Brain microvascular endothelial cell (primary cell): Measurements from ENCODE around the gene DNAJB1.
"Not testable (repeated sequence)": the region's sequence is repeated elsewhere in the genome, so short reads cannot be mapped to it uniquely, and the experiment has no call there.

Experiments used
- DNase-seq: peaks from one replicate; pipeline ENCODE4 v3.0.0-alpha.2; 2020
- H3K27ac ChIP-seq: fragments of 250-450 bp; sonication (Bioruptor Pico); 2 replicates; pipeline ENCODE4 v1.5.1; 2020; ENCODE audit warnings: mild to moderate bottlenecking, moderate library complexity
- H3K27me3 ChIP-seq: fragments of 250-450 bp; sonication (Bioruptor Pico); replicated peaks from 2 replicates; pipeline ENCODE4 v1.5.1; 2020; ENCODE audit warnings: mild to moderate bottlenecking
- H3K36me3 ChIP-seq: fragments of 250-450 bp; sonication (Bioruptor Pico); replicated peaks from 2 replicates; pipeline ENCODE4 v1.5.1; 2020; ENCODE audit warnings: mild to moderate bottlenecking
- H3K4me3 ChIP-seq: 2 replicates; pipeline ENCODE4 v1.5.1; 2011; ENCODE audit warnings: low read depth, mild to moderate bottlenecking, control low read depth, low read length, moderate library complexity
- CTCF ChIP-seq: IDR thresholded peaks from 2 replicates; pipeline ENCODE4 v1.5.1; 2011; ENCODE audit warnings: low read depth, mild to moderate bottlenecking, moderate library complexity, low read length, control low read depth, inconsistent platforms; ENCODE audit errors: missing control alignments
- in situ Hi-C: cut with HindIII; loops from 2 replicates; pipeline ENCODE4 v1.10.0; 2017; ENCODE audit warnings: low sequenced_read_pairs, low pct_ligation_motif_present

Gene DNAJB1

GRCh38 chr19:14545716-14546082 is 27.5 kb upstream of the DNAJB1 start:
- in situ Hi-C loops = no loop called here
- no peak for TF ChIP-seq CTCF
- H3K36me3 ChIP-seq = no peaks in the 10 kb centered on the region
- DNase-seq = no peak
- H3K27me3 ChIP-seq = no peaks in the 10 kb centered on the region
- H3K27ac ChIP-seq = no peak overlapping the region
- H3K4me3 ChIP-seq = no peak overlapping the region

DNA sequence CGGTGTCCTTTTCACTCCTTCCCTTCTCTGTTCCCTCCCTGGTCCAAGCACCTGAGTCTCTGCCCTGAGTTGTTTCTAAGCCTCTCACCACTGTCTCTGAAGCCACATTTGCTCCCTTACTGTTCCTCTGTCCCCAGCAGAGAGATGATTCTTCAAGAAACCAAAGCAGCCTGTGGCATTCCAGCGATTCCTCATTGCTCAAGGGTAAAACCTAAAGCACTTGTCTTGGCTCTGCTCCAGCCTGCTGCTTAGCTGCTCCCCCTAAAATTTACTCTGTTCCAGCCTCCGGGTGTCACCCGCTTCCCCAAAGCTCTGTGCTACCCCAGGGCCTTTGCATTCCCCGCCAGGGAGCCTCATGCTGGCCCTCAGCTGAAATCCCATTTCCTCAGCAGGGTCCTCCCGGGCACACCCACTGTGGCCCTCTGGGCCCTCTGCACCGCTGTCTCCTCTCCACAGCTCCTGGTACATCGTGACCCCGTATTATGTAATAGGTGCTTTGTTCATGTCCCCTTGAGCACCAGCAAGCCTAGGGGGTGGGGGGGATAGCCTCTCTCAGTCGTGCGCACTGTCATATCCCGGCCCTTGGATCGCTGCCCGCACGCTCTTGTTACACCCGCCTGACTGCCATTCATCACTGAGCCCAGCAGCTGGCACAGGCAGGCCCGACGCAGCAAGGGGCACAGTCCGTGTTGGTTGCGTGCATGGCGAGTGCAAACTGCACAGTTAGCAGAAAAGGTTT is 26.9 kb upstream of the DNAJB1 start:
- Histone ChIP-seq H3K4me3 (no peak overlapping the region), H3K36me3 (no peaks in the 10 kb centered on the region), H3K27me3 (no peaks in the 10 kb centered on the region), H3K27ac (no peak overlapping the region)
- DNase-seq = no peak
- TF ChIP-seq CTCF = no peak
- in situ Hi-C loops = no loop called here

GRCh38 chr19:14544047-14544446 is 25.9 kb upstream of the DNAJB1 start:
- no peaks in the 10 kb centered on the region for H3K36me3 ChIP-seq
- in situ Hi-C loops = no loop called here
- H3K4me3 ChIP-seq = no peak overlapping the region
- TF ChIP-seq CTCF = no peak
- no peak overlapping the region for H3K27ac ChIP-seq
- H3K27me3 ChIP-seq = no peaks in the 10 kb centered on the region
- DNase-seq = no peak

DNA sequence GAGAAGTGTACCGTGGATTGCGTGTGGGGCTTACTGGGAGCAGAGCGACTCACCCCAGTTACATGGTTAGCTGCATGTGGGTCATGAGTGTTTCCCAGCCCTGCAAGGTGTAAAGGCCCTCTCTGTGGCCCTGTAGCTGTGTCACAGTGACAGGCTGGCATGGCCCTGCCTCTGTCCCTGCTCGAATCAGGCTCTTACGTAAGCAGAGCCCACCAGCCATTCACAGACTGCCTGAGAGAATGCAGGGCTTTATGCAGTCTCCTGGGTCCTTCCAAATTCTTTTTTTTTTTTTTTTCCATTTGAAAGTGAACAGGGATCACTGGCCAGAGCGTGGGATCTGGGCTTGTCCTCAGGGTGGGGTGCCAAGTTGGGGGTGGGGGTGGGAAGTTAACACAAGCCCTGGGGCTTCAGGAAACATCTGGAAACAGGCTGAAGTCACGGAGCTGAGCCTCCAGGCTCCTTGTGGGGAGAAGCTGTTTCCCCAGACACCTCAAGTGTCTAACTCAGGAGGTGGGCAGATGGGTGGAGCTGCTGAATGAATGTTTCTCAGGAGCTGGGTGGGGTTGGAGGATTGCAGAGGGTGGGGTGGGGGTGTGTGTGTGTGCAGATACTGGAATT is 24.6 kb upstream of the DNAJB1 start:
- Histone ChIP-seq H3K27ac (no peak overlapping the region), H3K36me3 (no peaks in the 10 kb centered on the region), H3K27me3 (no peaks in the 10 kb centered on the region), H3K4me3 (no peak overlapping the region)
- in situ Hi-C loops = no loop called here
- DNase-seq = no peak
- TF ChIP-seq CTCF = no peak

GRCh38 chr19:14541979-14542378 is 23.8 kb upstream of the DNAJB1 start:
- DNase-seq, H3K36me3 ChIP-seq, in situ Hi-C loops, H3K27me3 ChIP-seq, H3K4me3 ChIP-seq, H3K27ac ChIP-seq: not testable (repeated sequence)

GRCh38 chr19:14540741-14541525 is 22.7 kb upstream of the DNAJB1 start:
- no peak overlapping the region for H3K4me3 ChIP-seq
- in situ Hi-C loops = no loop called here
- H3K27me3 ChIP-seq = no peaks in the 10 kb centered on the region
- no peak overlapping the region for H3K27ac ChIP-seq
- TF ChIP-seq CTCF = no peak
- DNase-seq = no peak
- no peaks in the 10 kb centered on the region for H3K36me3 ChIP-seq
